Adrenal gland (tissue), 5 donors: ENCODE measurements around the gene EGFLAM.

ENCODE experiments used
- POLR2A ChIP-seq, 2 donors: fragments of 450-650 bp; IDR thresholded peaks; one replicate each; pipeline ENCODE4 v1.6.1; 2017; ENCODE audit warnings: antibody characterized with exemption in 2 of 2, mild to moderate bottlenecking in 2 of 2, moderate library complexity in 1 of 2
- TF ChIP-seq, protein P1 (sequence below), 6 experiments: fragments of 450-650 bp in 4 of 6; fragments of 200-600 bp in 2 of 6; sonication (generic) in 1 of 6; IDR thresholded peaks; 1 replicate in 5 of 6; 2 replicates in 1 of 6; pipeline versions ENCODE4 v1.5.1 to v1.8.0; 2016 to 2021; ENCODE audit warnings: antibody characterized with exemption in 6 of 6, mild to moderate bottlenecking in 2 of 6, moderate library complexity in 1 of 6
- donor health status: DM: no; HTN: no; CAD: no.

DNA sequence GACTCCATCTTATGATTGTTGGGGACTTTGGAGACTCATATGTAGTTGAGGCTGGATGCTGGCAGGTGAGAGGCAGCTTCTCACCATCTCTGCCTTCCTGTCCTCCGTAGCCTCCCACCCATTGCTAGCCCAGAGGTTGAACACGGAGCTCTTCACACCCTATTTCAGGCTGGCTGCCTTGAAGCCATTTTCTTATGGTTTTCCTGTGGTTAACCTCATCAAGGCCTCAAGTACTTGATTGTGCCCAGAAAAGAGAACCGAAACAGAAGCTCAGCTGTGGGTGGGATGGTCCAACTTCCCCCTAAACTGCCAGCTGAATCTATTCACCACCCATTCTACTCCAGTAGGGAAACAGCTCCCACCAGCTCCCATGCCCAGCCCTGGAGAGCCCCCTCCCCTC is 195.1 kb downstream of the EGFLAM start:
- TF ChIP-seq, protein P1, sequence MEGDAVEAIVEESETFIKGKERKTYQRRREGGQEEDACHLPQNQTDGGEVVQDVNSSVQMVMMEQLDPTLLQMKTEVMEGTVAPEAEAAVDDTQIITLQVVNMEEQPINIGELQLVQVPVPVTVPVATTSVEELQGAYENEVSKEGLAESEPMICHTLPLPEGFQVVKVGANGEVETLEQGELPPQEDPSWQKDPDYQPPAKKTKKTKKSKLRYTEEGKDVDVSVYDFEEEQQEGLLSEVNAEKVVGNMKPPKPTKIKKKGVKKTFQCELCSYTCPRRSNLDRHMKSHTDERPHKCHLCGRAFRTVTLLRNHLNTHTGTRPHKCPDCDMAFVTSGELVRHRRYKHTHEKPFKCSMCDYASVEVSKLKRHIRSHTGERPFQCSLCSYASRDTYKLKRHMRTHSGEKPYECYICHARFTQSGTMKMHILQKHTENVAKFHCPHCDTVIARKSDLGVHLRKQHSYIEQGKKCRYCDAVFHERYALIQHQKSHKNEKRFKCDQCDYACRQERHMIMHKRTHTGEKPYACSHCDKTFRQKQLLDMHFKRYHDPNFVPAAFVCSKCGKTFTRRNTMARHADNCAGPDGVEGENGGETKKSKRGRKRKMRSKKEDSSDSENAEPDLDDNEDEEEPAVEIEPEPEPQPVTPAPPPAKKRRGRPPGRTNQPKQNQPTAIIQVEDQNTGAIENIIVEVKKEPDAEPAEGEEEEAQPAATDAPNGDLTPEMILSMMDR (IDR thresholded peaks at IDR 0.05) = no peak
- TF ChIP-seq POLR2A (IDR thresholded peaks at IDR 0.05) = no peak
